B cell (primary cell): ENCODE results near the gene CDK8. TPM values are rescaled to one million over a fixed set of nuclear protein-coding genes. Genes with fewer than 3 reads are reported as not detected.

ENCODE experiments used
- ATAC-seq: fragments of 200-7000 bp; cut with Tn5 transposase; one replicate; pipeline ENCODE4 v1.10.0; 2021; ENCODE audit warnings: low read depth, mild to moderate bottlenecking, moderate number of reproducible peaks, moderate library complexity
- CTCF ChIA-PET: fragments of 350-600 bp; sonication (Branson Sonifier 250); formaldehyde crosslinking; loops from one replicate; lab custom pipeline; 2021; ENCODE audit warnings: antibody characterized with exemption, inconsistent platforms; lab: Charles Lee
- POLR2A ChIA-PET: fragments of 350-600 bp; sonication (Branson Sonifier 250); formaldehyde crosslinking; loops from one replicate; lab custom pipeline; 2021; ENCODE audit warnings: antibody characterized with exemption; lab: Charles Lee
- DNase-seq: peaks from one replicate; pipeline ENCODE4 v3.0.0; 2013
- H2AFZ ChIP-seq: 2 replicates; pipeline ENCODE4 v1.6.1; 2012; ENCODE audit warnings: mild to moderate bottlenecking, low read depth, low read length; ENCODE audit not compliant: insufficient read depth, poor library complexity, severe bottlenecking
- H3K27ac ChIP-seq, 2 donors: 1 replicate in 1 of 2; 2 replicates in 1 of 2; pipeline ENCODE4 v1.5.1; 2012 to 2013; ENCODE audit warnings: low read length in 2 of 2, mild to moderate bottlenecking in 2 of 2, moderate library complexity in 1 of 2
- H3K27me3 ChIP-seq, 4 experiments: fragments of 200-600 bp in 1 of 4; sonication (generic) in 1 of 4; replicated peaks in 1 of 4; 1 replicate in 2 of 4; 2 replicates in 2 of 4; pipeline versions ENCODE4 v1.6.1 to v1.7.0; 2013 to 2016; ENCODE audit warnings: low read length in 3 of 4, mild to moderate bottlenecking in 2 of 4, mixed read lengths in 1 of 4, moderate library complexity in 1 of 4; ENCODE audit not compliant: insufficient read depth in 4 of 4, control insufficient read depth in 3 of 4; ENCODE audit errors: control extremely low read depth in 1 of 4
- H3K36me3 ChIP-seq, 2 experiments: replicated peaks in 1 of 2; 1 replicate in 1 of 2; 2 replicates in 1 of 2; pipeline versions ENCODE4 v1.6.1 to v1.7.1; 2013; ENCODE audit warnings: low read length in 1 of 2; ENCODE audit not compliant: insufficient read depth in 2 of 2, control insufficient read depth in 1 of 2; ENCODE audit errors: control extremely low read depth in 1 of 2, extremely low read depth in 1 of 2
- H3K4me1 ChIP-seq, 2 donors: fragments of 200-600 bp in 1 of 2; sonication (generic) in 1 of 2; 1 replicate in 1 of 2; 2 replicates in 1 of 2; pipeline versions ENCODE4 v1.5.1 to v1.6.1; 2013 to 2017; ENCODE audit warnings: low read length in 2 of 2; ENCODE audit not compliant: control insufficient read depth in 2 of 2, insufficient read depth in 2 of 2
- H3K4me2 ChIP-seq: replicated peaks from 2 replicates; pipeline ENCODE3; 2012; ENCODE audit warnings: mild to moderate bottlenecking, low read depth, low read length; ENCODE audit not compliant: poor library complexity, severe bottlenecking
- H3K4me3 ChIP-seq, 5 experiments: fragments of 200-600 bp in 1 of 5; sonication (generic) in 1 of 5; 1 replicate in 3 of 5; 2 replicates in 2 of 5; pipeline versions ENCODE4 v1.5.1 to v1.7.0; 2011 to 2016; ENCODE audit warnings: low read length in 4 of 5, mild to moderate bottlenecking in 4 of 5, low read depth in 2 of 5, control low read depth in 1 of 5, moderate library complexity in 1 of 5; ENCODE audit not compliant: insufficient read depth in 1 of 5; ENCODE audit errors: control extremely low read depth in 1 of 5, extremely low read depth in 1 of 5
- H3K79me2 ChIP-seq: fragments of 200-600 bp; sonication (generic); one replicate; pipeline ENCODE4 v1.6.0; 2016; ENCODE audit warnings: low read length; ENCODE audit not compliant: control insufficient read depth, insufficient read depth
- H3K9ac ChIP-seq: fragments of 200-600 bp; sonication (generic); 2 replicates; pipeline ENCODE4 v1.6.1; 2017; ENCODE audit warnings: mild to moderate bottlenecking, low read length, moderate library complexity
- H3K9me3 ChIP-seq, 3 donors: one replicate each; pipeline versions ENCODE4 v1.6.1 to v1.7.1; 2013; ENCODE audit warnings: low read length in 2 of 3; ENCODE audit not compliant: control insufficient read depth in 2 of 3, insufficient read depth in 1 of 3; ENCODE audit errors: control extremely low read depth in 1 of 3
- H4K20me1 ChIP-seq: 2 replicates; pipeline ENCODE4 v1.6.0; 2012; ENCODE audit warnings: mild to moderate bottlenecking, low read length; ENCODE audit not compliant: insufficient read depth, control insufficient read depth, poor library complexity, severe bottlenecking
- H3K27ac Mint-ChIP-seq: one replicate; pipeline ENCODE4 v1.8.0; 2021; ENCODE audit warnings: mixed read lengths
- H3K27me3 Mint-ChIP-seq: one replicate; pipeline ENCODE4 v1.8.0; 2021; ENCODE audit warnings: mixed read lengths
- H3K4me1 Mint-ChIP-seq: one replicate; pipeline ENCODE4 v1.8.0; 2021; ENCODE audit warnings: mixed read lengths
- H3K4me3 Mint-ChIP-seq: one replicate; pipeline ENCODE4 v1.8.0; 2021; ENCODE audit warnings: mixed read lengths
- H3K9me3 Mint-ChIP-seq: one replicate; pipeline ENCODE4 v1.8.0; 2022; ENCODE audit warnings: mixed read lengths; ENCODE audit not compliant: insufficient read depth
- EZH2 ChIP-seq: IDR thresholded peaks from 2 replicates; pipeline ENCODE4 v1.6.1; 2012; ENCODE audit warnings: borderline replicate concordance, low read depth, mild to moderate bottlenecking, moderate library complexity, low read length; ENCODE audit not compliant: insufficient read depth, poor library complexity, severe bottlenecking
- WGBS: methylation state at CpG from one replicate; pipeline ENCODE4 v1.1.5; 2013; ENCODE audit warnings: missing lambda C conversion rate; ENCODE audit not compliant: insufficient coverage; 5-methylcytosine and 5-hydroxymethylcytosine counted together
- intact Hi-C: fragments of 100-400 bp; cut with micrococcal nuclease; formaldehyde crosslinking; loops from one replicate; pipeline ENCODE4 v1.10.0; 2022
- polyA plus RNA-seq: library from polyadenylated mRNA; depleted of rRNA; stranded (reverse); fragments of >200 nt; gene quantifications from 2 replicates; pipeline ENCODE4 v1.2.3, GENCODE V29; 2012
- total RNA-seq, 2 donors: library from RNA; stranded (reverse); fragments of 120-200 nt in 1 of 2; gene quantifications; 1 replicate in 1 of 2; 2 replicates in 1 of 2; pipeline versions ENCODE4 v1.2.3 to v1.2.4, GENCODE V29; 2013 to 2022
- TF ChIP-seq, protein P1 (sequence below): fragments of 200-600 bp; IDR thresholded peaks from one replicate; pipeline ENCODE4 v1.8.0; 2022; ENCODE audit warnings: antibody characterized with exemption, mild to moderate bottlenecking

Gene CDK8
- total and polyA plus RNA-seq, 2 donors (not counting 1 experiment from before 2014, with no cell fraction given), result 10.8 to 13.5 TPM

DNA sequence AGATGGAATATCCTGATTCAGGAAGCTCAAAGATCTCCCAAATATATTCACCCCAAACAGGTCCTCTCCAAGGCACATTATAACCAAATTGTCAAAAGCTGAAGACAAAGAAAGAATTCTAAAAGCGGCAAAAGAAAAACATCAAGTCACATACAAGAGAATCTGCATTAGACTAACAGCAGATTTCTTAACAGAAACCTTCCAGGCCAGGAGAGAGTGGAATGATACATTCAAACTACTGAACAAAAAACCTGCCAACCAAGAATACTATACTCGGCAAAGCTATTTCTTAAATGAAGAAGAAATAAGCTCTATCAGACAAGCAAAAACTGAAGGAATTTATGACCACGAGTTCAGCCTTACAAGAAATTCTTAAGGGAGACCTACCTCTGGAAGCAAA is 183.0 kb downstream of the CDK8 start:
- Histone ChIP-seq H3K9ac (no peak overlapping the region), H3K4me1 (no peaks in the 10 kb centered on the region), H3K36me3 (no peaks in the 10 kb centered on the region), H3K27ac (no peak overlapping the region), H3K4me3 (no peak overlapping the region), H2AFZ (no peak overlapping the region), H3K27me3 (no peaks in the 10 kb centered on the region), H3K79me2 (no peaks in the 10 kb centered on the region), H4K20me1 (no peaks in the 10 kb centered on the region), H3K9me3 (peaks cover 2 to 29% (median 16%) of the 10 kb centered on the region in 3 donors), H3K4me2 (no peak overlapping the region)
- POLR2A ChIA-PET, result no interaction called here
- no peak overlapping the region for H3K4me3 Mint-ChIP-seq
- CTCF ChIA-PET, result no interaction called here
- H3K4me1 Mint-ChIP-seq, result no peaks in the 10 kb centered on the region
- no peak for ATAC-seq
- no peak overlapping the region for H3K27ac Mint-ChIP-seq
- no peak for DNase-seq
- TF ChIP-seq EZH2, result no peak
- TF ChIP-seq, protein P1, sequence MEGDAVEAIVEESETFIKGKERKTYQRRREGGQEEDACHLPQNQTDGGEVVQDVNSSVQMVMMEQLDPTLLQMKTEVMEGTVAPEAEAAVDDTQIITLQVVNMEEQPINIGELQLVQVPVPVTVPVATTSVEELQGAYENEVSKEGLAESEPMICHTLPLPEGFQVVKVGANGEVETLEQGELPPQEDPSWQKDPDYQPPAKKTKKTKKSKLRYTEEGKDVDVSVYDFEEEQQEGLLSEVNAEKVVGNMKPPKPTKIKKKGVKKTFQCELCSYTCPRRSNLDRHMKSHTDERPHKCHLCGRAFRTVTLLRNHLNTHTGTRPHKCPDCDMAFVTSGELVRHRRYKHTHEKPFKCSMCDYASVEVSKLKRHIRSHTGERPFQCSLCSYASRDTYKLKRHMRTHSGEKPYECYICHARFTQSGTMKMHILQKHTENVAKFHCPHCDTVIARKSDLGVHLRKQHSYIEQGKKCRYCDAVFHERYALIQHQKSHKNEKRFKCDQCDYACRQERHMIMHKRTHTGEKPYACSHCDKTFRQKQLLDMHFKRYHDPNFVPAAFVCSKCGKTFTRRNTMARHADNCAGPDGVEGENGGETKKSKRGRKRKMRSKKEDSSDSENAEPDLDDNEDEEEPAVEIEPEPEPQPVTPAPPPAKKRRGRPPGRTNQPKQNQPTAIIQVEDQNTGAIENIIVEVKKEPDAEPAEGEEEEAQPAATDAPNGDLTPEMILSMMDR, result no peak
- 100% methylated on average over 1 of the region's 3 CpGs for WGBS
- H3K27me3 Mint-ChIP-seq, result no peaks in the 10 kb centered on the region
- peaks cover 11% of the 10 kb centered on the region for H3K9me3 Mint-ChIP-seq
- intact Hi-C loops, result no loop called here

DNA sequence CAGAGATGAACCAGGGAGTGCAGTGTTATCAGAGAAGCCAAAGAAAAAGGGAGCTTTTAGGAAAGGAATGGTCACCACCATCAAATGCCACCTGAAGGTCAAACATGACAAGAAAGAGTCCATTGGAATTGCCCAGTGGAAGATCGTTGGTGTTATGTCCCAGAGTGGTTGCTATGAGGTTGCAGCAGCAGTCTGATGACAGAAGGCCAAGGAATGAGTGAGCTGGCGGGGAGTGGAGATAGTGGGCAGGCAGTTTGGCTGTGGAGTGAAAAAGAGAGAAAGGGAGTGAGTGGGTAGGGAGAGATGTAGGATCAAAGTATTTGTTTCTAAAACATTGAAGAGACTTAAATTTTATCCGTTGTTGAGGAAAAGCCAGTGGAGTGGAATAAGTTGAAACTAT is 186.2 kb downstream of the CDK8 start:
- Histone ChIP-seq H3K4me2 (no peak overlapping the region), H3K9ac (no peak overlapping the region), H3K79me2 (no peaks in the 10 kb centered on the region), H3K4me1 (no peaks in the 10 kb centered on the region), H3K4me3 (no peak overlapping the region), H4K20me1 (no peaks in the 10 kb centered on the region), H3K9me3 (peaks cover 2 to 29% (median 13%) of the 10 kb centered on the region in 3 donors), H2AFZ (no peak overlapping the region), H3K27me3 (no peaks in the 10 kb centered on the region), H3K27ac (no peak overlapping the region), H3K36me3 (no peaks in the 10 kb centered on the region)
- ATAC-seq (no peak), DNase-seq (no peak)
- TF ChIP-seq, protein P1, result no peak
- no peak for TF ChIP-seq EZH2
- Mint-ChIP-seq H3K4me3 (no peak overlapping the region), H3K27ac (no peak overlapping the region), H3K27me3 (peaks cover 3% of the 10 kb centered on the region), H3K9me3 (peaks cover 9% of the 10 kb centered on the region), H3K4me1 (no peaks in the 10 kb centered on the region)
- ChIA-PET CTCF (no interaction called here), POLR2A (no interaction called here)
- 50% methylated on average over 3 of the region's 3 CpGs for WGBS
- intact Hi-C loops, result no loop called here
